GM19099 (cell line): ENCODE measurements around the gene ARHGEF7.

Experiments used
- POLR2A ChIP-seq: IDR thresholded peaks from 3 replicates; pipeline ENCODE4 v1.6.1; 2011; ENCODE audit warnings: low read depth; ENCODE audit not compliant: insufficient read length; ENCODE audit errors: extremely low read depth

The ARHGEF7 gene

DNA sequence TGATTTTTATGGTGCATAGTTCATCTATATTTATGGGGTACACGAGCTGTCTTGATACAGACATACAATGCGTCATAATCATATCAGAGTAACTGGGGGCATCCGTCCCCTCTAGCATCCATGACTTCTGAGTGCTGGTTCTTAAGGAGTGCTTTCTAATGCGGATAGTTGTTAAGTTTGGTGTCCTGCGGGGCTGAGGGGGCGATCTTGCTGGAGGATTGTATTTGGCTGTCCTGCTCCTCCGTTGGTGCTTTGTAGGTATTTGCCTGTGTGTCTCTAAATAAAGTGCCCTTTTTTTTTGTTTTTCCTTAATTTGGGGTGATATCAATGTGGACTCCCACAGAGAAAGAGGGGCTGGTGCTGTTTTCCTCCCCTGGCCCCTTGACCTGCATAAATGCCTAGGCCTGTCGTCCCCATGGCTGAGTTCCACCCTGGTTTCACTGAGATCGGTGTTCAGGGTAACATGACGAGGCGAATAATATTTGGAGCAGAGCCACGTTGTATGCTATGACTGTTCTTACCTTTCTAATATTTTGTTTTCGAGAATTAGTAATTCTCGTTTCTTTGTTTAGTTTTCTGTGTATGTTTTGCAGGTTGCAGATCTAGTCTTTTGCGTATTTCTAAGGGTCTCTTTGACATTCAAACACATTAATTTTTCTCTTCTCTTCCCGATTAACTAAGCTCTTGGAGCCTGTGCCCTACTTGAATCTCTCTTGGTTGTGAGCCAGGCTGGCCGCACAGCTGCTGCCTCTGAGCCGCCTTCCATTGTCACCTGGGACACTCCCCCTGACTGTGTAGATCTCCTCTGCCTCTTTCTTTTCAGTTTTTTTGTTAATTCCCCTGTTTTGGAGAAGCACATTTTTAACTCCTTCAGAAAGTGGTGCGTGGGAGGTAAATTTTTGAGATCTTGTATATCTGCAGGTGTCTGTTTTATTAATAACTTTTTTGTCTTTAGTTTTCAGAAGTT is 100.3 kb downstream of the ARHGEF7 start:
- TF ChIP-seq POLR2A = no peak

DNA sequence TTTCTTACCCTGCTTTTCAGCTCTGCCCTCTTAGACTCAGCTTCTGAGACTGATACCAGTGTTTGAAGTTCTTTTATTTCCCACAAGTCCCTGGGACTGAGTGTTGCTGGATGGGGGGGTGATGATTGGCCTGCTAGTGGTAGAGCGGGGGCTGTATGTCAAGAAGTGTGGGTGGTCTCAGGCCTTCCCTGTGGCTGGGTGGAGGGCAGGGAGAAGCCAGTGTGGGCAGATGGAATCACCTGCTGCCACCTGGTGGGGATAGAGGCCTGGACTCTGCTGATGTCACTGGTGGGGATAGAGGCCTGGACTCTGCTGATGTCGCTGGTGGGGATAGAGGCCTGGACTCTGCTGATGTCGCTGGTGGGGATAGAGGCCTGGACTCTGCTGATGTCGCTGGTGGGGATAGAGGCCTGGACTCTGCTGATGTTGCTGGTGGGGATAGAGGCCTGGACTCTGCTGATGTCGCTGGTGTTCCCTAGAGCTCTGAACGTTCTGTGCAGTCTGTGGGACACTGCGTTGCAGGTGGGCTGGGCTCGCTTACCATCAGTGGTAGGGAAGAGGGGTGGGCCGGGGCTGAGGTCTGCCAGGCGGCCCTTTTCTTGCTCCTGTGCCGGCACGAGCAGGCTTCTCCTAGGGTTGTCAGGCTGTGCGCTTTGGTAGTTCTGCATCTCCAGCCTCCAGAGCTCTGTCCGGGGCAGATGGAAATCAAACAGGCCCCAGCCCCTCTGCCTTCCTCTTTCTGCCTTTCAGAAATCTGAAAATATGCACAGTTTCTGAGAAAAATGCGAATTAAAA is 101.3 kb downstream of the ARHGEF7 start:
- no peak for TF ChIP-seq POLR2A

GRCh38 chr13:111217641-111218040 is 102.5 kb downstream of the ARHGEF7 start:
- TF ChIP-seq POLR2A = no peak

- no peak for TF ChIP-seq POLR2A
These were observed 104.2 kb downstream of the ARHGEF7 start for GRCh38 chr13:111219280-111219679.

DNA sequence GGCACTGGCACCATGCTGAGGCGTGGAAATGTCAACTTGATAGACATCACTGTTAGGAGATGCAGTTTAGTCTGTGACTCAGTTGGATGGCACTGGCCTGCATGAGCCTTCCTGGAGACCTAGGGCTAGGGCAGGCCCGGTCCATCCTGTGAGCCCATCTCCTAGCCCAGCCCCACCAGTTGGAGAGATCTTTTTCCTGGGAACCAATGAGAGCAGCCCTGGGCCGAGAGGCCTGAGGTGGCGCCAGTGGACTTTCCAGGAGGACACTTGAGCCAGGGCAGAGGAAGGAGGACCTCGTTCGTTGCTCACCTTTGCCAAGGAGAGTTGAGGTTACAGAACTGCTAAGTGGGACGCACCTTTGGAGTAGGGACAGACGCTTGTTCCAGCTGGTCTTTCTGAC is 104.8 kb downstream of the ARHGEF7 start:
- no peak for TF ChIP-seq POLR2A

- TF ChIP-seq POLR2A = no peak
These were observed 110.1 kb downstream of the ARHGEF7 start for GRCh38 chr13:111225166-111225565.

DNA sequence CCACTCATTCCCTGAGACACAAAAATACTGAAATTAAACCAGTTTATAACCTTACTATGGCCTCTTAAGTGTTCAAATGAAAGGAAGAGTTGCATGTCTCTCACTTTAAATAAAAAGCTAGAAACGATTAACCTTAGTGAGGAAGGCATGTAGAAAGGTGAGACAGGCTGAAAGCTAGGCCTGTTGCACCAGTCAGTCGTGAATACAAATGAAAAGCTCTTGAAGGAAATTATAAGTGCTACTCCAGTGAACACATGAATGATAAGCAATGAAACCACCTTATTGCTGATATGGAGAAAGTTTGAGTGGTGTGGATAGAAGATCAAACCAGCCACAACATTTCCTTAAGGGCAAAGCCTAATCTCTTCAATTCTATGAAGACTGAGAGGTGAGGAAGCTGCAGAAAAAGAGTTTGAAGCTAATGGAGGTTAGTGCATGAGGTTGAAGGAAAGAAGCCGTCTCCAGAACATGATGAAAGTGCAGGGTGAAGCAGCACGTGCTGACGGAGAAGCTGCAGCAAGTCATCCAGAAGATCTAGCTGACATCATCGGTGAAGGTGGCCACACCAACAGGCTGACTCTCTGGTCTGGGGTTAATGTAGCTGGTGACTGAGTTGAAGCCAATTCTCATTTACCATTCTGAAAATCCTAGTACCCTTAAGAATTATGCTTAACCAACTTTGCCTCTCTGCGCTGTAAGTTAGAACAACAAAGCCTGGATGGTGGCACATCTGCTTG is 110.9 kb downstream of the ARHGEF7 start:
- no peak for TF ChIP-seq POLR2A

- TF ChIP-seq POLR2A = no peak
These were observed 112.3 kb downstream of the ARHGEF7 start for GRCh38 chr13:111227405-111227804.

GRCh38 chr13:111228262-111229144 is 113.4 kb downstream of the ARHGEF7 start:
- no peak for TF ChIP-seq POLR2A

GRCh38 chr13:111230385-111230930 is 115.3 kb downstream of the ARHGEF7 start:
- no peak for TF ChIP-seq POLR2A

DNA sequence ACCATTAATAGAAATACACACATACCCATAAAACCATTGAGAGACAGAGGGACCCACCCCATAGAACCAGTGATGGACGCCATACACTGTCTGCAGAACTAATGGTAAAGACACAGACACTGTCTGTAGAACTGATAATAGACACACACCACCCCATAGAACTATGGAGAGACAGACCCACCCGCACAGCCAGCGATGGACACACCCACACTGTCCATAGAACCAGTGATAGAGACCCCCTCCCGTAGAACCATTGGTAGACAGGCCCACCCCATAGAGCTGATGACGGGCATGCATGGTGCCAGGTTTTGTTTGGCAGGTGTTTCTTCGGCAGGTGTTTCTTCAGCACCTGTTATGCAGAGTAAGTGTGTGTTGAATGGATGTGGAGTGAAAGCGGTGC is 117.1 kb downstream of the ARHGEF7 start:
- no peak for TF ChIP-seq POLR2A

DNA sequence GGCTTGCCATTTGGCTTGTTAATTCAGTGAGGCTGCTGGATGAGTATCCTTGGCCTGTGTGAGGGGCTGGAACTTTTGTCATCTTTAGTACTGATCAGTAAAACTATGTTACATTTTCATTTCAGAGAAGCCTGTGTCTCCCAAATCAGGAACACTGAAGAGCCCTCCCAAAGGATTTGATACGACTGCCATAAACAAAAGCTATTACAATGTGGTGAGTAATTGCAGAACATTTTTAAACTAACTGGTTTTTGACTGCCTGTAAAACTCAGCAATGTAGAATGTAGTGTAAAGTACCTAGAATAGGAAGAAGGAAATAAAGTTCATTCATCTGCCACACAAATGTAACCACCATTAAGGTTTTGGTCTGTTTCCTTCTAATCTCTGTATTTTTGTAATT is 118.0 kb downstream of the ARHGEF7 start:
- no peak for TF ChIP-seq POLR2A

GRCh38 chr13:111239764-111240670 is 124.9 kb downstream of the ARHGEF7 start:
- no peak for TF ChIP-seq POLR2A
